ENCODE measurements around the gene SMOC1. TPM values are rescaled to one million over a fixed set of nuclear protein-coding genes. Genes with fewer than 3 reads are reported as not detected.

The SMOC1 gene
- total and polyA plus RNA-seq, 2 of the 8 experiments (the other 6 are each of a cell fraction or from before 2014, with no cell fraction given) = 1.6 to 2.4 TPM

DNA sequence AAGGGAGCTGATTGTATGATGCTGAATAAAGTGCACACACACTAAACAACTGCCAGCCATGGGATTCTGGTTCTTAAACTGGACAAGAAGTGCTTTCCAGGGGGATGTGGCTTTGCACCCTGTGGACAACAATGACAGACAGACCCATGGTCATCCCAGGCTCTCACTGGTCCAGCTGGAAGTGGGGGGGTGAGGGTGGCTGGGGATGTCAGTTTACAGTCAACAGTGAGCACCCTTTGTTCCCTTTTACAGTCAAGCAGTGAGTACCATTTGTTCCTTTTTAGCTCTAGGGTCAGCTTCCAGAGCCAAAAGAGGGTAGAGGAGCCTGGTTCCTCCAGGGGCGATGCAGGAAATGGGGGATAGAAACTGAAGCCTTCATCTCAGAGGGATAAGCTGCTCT lies 100.7 kb downstream of the SMOC1 start:
- ChIA-PET POLR2A (ENCODE audit: partially characterized antibody) (interaction anchor here (0.6 kb wide), 1 partner anchor 61 kb away, joined by 3 read pairs; no protein-coding TSS in a partner anchor), CTCF (ENCODE audit: partially characterized antibody) (interaction anchor here (0.6 to 2.7 kb wide), 7 partner anchors 8 to 101 kb away, joined by 3 to 12 read pairs (median 4); partner anchors contain the start of gene SMOC1)
- Histone ChIP-seq H3K23me2 (ENCODE audit: low read depth, low read length) (no peaks in the 10 kb centered on the region), H2BK12ac (ENCODE audit: low read depth, low read length) (no peak overlapping the region), H3K79me1 (ENCODE audit: low read depth, low read length) (no peaks in the 10 kb centered on the region), H2BK15ac (ENCODE audit: low read length) (no peak overlapping the region), H4K20me1 (replicated peaks in 1 of 2; ENCODE audit: control insufficient read depth in 1 of 2, insufficient read depth in 2 of 2, low read length in 2 of 2) (no peaks in the 10 kb centered on the region), H3K4me3 (ENCODE audit: extremely low read depth in 1 of 4, insufficient read depth in 2 of 4, low read depth in 3 of 4, low read length in 4 of 4) (no peak overlapping the region), H2BK120ac (replicated peaks; ENCODE audit: low read depth, low read length) (no peak overlapping the region), H2AK5ac (ENCODE audit: low read depth, low read length) (no peak overlapping the region), H4K5ac (ENCODE audit: insufficient read length, low read depth, low read length) (no peak overlapping the region), H2AFZ (ENCODE audit: low read length) (no peak overlapping the region), H4K91ac (replicated peaks; ENCODE audit: insufficient read length, low read length) (no peak overlapping the region), H3K27me3 (replicated peaks in 1 of 4; ENCODE audit: control insufficient read depth in 3 of 4, extremely low read depth in 1 of 4, insufficient read depth in 3 of 4, low read length in 3 of 4) (no peaks in the 10 kb centered on the region), H3K27ac (ENCODE audit: low read depth, low read length) (no peak overlapping the region), H3K23ac (ENCODE audit: insufficient read length) (no peak overlapping the region), H3K9ac (replicated peaks in 1 of 4; ENCODE audit: extremely low read depth in 1 of 4, low read depth in 3 of 4, low read length in 3 of 4) (no peak overlapping the region), H3K56ac (replicated peaks; ENCODE audit: insufficient read length, low read depth, low read length) (no peak overlapping the region), H3K79me2 (ENCODE audit: control insufficient read depth in 1 of 2, insufficient read depth in 2 of 2, low read length in 2 of 2) (no peaks in the 10 kb centered on the region), H3K4me2 (ENCODE audit: insufficient read depth in 1 of 2, low read depth in 2 of 2, low read length in 2 of 2) (no peak overlapping the region), H2BK5ac (ENCODE audit: low read depth, low read length) (no peak overlapping the region; the same call in 1 of the 2 replicates), H4K8ac (ENCODE audit: extremely low read depth, insufficient read depth, low read length) (no peak overlapping the region), H3K18ac (ENCODE audit: extremely low read depth, low read length) (no peak overlapping the region), H2BK20ac (ENCODE audit: low read length) (no peak overlapping the region), H3K4me1 (replicated peaks in 1 of 4; ENCODE audit: control insufficient read depth in 3 of 4, insufficient read depth in 4 of 4, low read length in 3 of 4) (peaks cover 2 to 8% (median 4%) of the 10 kb centered on the region in 4 experiments; a peak in 6 of 7 replicates), H3K36me3 (ENCODE audit: control insufficient read depth in 2 of 4, insufficient read depth in 4 of 4, low read length in 3 of 4) (no peaks in the 10 kb centered on the region; a peak in 1 of 8 replicates), H3K4ac (replicated peaks; ENCODE audit: insufficient read length, low read depth, low read length) (no peak overlapping the region), H3K14ac (ENCODE audit: insufficient read length) (no peak overlapping the region), H3K9me3 (ENCODE audit: insufficient read depth in 2 of 2, low read depth in 1 of 2, low read length in 1 of 2) (no peaks in the 10 kb centered on the region)
- FAIRE-seq = no peak
- no peak for DNase-seq (ENCODE audit: low read depth in 1 of 2, low spot score in 2 of 2)
- TF ChIP-seq HDAC2 (IDR thresholded peaks at IDR 0.05; ENCODE audit: borderline replicate concordance in 1 of 2, low read depth in 2 of 2, low read length in 2 of 2) (no peak), BCL11A (IDR thresholded peaks at IDR 0.05; ENCODE audit: low read depth in 2 of 2, low read length in 2 of 2) (no peak), CEBPB (IDR thresholded peaks at IDR 0.05; ENCODE audit: low read depth, low read length) (no peak), CREB1 (IDR thresholded peaks at IDR 0.05) (no peak)
- TF ChIP-seq, protein P1, sequence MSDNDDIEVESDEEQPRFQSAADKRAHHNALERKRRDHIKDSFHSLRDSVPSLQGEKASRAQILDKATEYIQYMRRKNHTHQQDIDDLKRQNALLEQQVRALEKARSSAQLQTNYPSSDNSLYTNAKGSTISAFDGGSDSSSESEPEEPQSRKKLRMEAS (IDR thresholded peaks at IDR 0.05) = no peak
- TF ChIP-seq, protein P2, sequence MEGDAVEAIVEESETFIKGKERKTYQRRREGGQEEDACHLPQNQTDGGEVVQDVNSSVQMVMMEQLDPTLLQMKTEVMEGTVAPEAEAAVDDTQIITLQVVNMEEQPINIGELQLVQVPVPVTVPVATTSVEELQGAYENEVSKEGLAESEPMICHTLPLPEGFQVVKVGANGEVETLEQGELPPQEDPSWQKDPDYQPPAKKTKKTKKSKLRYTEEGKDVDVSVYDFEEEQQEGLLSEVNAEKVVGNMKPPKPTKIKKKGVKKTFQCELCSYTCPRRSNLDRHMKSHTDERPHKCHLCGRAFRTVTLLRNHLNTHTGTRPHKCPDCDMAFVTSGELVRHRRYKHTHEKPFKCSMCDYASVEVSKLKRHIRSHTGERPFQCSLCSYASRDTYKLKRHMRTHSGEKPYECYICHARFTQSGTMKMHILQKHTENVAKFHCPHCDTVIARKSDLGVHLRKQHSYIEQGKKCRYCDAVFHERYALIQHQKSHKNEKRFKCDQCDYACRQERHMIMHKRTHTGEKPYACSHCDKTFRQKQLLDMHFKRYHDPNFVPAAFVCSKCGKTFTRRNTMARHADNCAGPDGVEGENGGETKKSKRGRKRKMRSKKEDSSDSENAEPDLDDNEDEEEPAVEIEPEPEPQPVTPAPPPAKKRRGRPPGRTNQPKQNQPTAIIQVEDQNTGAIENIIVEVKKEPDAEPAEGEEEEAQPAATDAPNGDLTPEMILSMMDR (IDR thresholded peaks at IDR 0.05; ENCODE audit: control extremely low read depth in 1 of 3, insufficient read depth in 1 of 3, low read depth in 1 of 3, low read length in 3 of 3) = no peak
- 88% methylated on average over 1 of the region's 1 CpG; no CpG with 5 or more reads in 1 of the 2 experiments for WGBS, 2 experiments (ENCODE audit: extremely low coverage in 1 of 2, insufficient coverage in 1 of 2, insufficient read length in 1 of 2, insufficient replicate concordance in 2 of 2, low coverage in 1 of 2, low lambda C conversion rate in 2 of 2, missing lambda C conversion rate in 1 of 2)

Measured in H1 (cell line).